IPS-18a (cell line): ENCODE measurements around the gene RBP3.

Experiments
- H3K27ac ChIP-seq: one replicate; pipeline ENCODE4 v1.5.1; 2013; ENCODE audit warnings: low read length
- H3K27me3 ChIP-seq: one replicate; pipeline ENCODE4 v1.6.1; 2013; ENCODE audit warnings: mild to moderate bottlenecking, low read length; ENCODE audit not compliant: control insufficient read depth, insufficient read depth
- H3K36me3 ChIP-seq: one replicate; pipeline ENCODE4 v1.6.1; 2013; ENCODE audit warnings: low read depth, low read length; ENCODE audit not compliant: control insufficient read depth
- H3K4me1 ChIP-seq: one replicate; pipeline ENCODE4 v1.6.1; 2013; ENCODE audit warnings: low read depth, low read length; ENCODE audit not compliant: control insufficient read depth
- H3K4me3 ChIP-seq: one replicate; pipeline ENCODE4 v1.5.1; 2013; ENCODE audit warnings: low read length
- H3K9ac ChIP-seq: one replicate; pipeline ENCODE4 v1.6.1; 2013; ENCODE audit warnings: mild to moderate bottlenecking, low read length, moderate library complexity
- H3K9me3 ChIP-seq: one replicate; pipeline ENCODE4 v1.6.1; 2013; ENCODE audit warnings: low read depth, low read length; ENCODE audit not compliant: control insufficient read depth

Gene RBP3

DNA sequence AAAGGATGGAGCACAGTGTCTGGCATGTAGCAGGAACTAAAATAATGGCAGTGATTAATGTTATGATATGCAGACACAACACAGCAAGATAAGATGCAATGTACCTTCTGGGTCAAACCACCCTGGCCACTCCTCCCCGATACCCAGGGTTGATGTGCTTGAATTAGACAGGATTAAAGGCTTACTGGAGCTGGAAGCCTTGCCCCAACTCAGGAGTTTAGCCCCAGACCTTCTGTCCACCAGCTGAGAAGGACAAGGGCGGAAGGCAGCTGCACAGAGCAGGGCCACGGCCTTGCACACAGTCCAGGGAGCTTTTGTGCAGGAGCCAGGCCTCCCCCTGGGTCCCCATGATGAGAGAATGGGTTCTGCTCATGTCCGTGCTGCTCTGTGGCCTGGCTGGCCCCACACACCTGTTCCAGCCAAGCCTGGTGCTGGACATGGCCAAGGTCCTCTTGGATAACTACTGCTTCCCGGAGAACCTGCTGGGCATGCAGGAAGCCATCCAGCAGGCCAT, at the start of gene RBP3:
RBP3 (plus strand) TSS at position 226 of the 514 bp plus-strand sequence; CDS start at position 348, 122 bp downstream.
- no peaks in the 10 kb centered on the region for H3K27me3 ChIP-seq
- H3K4me1 ChIP-seq: no peaks in the 10 kb centered on the region
- no peak within 1 kb of the TSS for H3K27ac ChIP-seq
- H3K9me3 ChIP-seq: no peaks in the 10 kb centered on the region
- no peaks in the 10 kb centered on the region for H3K36me3 ChIP-seq
- no peak within 1 kb of the TSS for H3K4me3 ChIP-seq
- no peak within 1 kb of the TSS for H3K9ac ChIP-seq

- Histone ChIP-seq H3K9ac (no peak overlapping the region), H3K4me3 (no peak overlapping the region), H3K27ac (no peak overlapping the region), H3K4me1 (peaks cover 13% of the 10 kb centered on the region), H3K27me3 (peaks cover 41% of the 10 kb centered on the region), H3K36me3 (no peaks in the 10 kb centered on the region), H3K9me3 (no peaks in the 10 kb centered on the region)
Observed at GRCh38 chr10:47298715-47299114, 49.4 kb upstream of the RBP3 start.

GRCh38 chr10:47299611-47300428, 48.3 kb upstream of the RBP3 start, which contains the start of gene GDF10:
TSS of gene GDF10 (plus strand) at chr10:47300197. CDS start at chr10:47300652, 455 bp downstream.
- Histone ChIP-seq H3K4me1 (peaks cover 13% of the 10 kb centered on the region), H3K9ac (no peak within 1 kb of the TSS), H3K27me3 (peaks cover 41% of the 10 kb centered on the region), H3K4me3 (peak within 1 kb of the TSS; percentile 53), H3K9me3 (no peaks in the 10 kb centered on the region), H3K27ac (no peak within 1 kb of the TSS), H3K36me3 (no peaks in the 10 kb centered on the region)

DNA sequence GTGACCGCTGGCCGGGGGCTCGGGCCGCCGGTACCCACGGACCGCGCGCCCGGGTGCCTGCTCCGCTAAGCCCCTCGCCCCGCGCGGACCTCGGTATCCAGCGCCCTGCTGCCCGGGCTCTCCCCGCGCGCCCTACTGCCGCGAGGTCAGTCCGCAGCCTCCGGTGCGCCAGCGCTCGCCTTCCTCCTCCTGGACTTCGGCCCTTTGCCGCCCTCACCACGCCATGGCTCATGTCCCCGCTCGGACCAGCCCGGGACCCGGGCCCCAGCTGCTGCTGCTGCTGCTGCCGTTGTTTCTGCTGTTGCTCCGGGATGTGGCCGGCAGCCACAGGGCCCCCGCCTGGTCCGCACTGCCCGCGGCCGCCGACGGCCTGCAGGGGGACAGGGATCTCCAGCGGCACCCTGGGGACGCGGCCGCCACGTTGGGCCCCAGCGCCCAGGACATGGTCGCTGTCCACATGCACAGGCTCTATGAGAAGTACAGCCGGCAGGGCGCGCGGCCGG, 47.7 kb upstream of the RBP3 start:
- peaks cover 13% of the 10 kb centered on the region for H3K4me1 ChIP-seq
- H3K9me3 ChIP-seq: no peaks in the 10 kb centered on the region
- H3K9ac ChIP-seq: no peak overlapping the region
- H3K27me3 ChIP-seq: peaks cover 41% of the 10 kb centered on the region
- no peaks in the 10 kb centered on the region for H3K36me3 ChIP-seq
- H3K4me3 ChIP-seq: peak overlapping the region; percentile 53
- H3K27ac ChIP-seq: no peak overlapping the region

DNA sequence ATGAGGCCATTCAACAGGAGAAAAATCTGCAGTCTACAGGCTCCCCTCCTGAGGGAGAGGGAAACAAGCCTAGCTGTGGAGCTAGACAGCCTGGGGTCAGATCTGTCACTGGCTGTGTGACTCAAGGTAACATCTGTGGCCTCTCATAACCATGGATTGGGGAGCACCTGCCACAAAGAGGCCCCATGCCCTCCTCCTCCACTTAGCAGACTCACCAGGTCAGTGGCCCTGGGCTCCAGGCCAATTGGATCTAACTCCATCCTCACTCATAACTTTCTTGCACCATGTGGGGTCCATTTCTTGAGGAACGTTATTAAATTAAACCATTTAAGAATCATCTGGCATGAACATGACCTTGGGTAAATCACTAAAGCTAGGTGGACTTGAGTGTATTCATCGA, 46.3 kb upstream of the RBP3 start:
- Histone ChIP-seq H3K4me3 (no peak overlapping the region), H3K9me3 (no peaks in the 10 kb centered on the region), H3K4me1 (peaks cover 4% of the 10 kb centered on the region), H3K27ac (no peak overlapping the region), H3K9ac (no peak overlapping the region), H3K27me3 (peaks cover 41% of the 10 kb centered on the region), H3K36me3 (no peaks in the 10 kb centered on the region)

GRCh38 chr10:47303105-47303504, 45.1 kb upstream of the RBP3 start:
- Histone ChIP-seq H3K27ac (no peak overlapping the region), H3K27me3 (peaks cover 41% of the 10 kb centered on the region), H3K9ac (no peak overlapping the region), H3K4me1 (peaks cover 6% of the 10 kb centered on the region), H3K4me3 (no peak overlapping the region), H3K9me3 (no peaks in the 10 kb centered on the region), H3K36me3 (no peaks in the 10 kb centered on the region)

DNA sequence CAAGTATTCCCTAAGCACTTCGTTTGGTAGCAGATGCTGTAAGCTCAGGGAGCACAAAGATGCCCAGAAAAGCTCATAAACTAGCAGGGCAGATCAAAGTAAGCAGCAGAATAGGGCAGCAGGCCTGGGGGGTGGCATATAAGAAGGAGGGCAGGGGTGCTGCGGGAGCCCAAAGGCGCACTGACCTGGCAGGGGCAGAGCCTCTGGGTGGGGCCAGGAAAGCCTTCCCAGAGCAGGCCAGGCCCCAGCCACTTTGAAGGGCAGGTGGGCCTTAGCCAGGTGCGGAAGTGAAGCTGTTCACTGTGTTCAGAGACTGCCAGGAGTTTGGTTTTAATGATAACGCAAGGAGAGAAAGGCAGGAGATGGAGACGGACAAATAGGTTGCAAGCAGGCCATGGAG, 44.3 kb upstream of the RBP3 start:
- peaks cover 34% of the 10 kb centered on the region for H3K27me3 ChIP-seq
- no peaks in the 10 kb centered on the region for H3K36me3 ChIP-seq
- H3K9ac ChIP-seq: no peak overlapping the region
- no peak overlapping the region for H3K4me3 ChIP-seq
- peaks cover 7% of the 10 kb centered on the region for H3K4me1 ChIP-seq
- no peak overlapping the region for H3K27ac ChIP-seq
- H3K9me3 ChIP-seq: no peaks in the 10 kb centered on the region

- Histone ChIP-seq H3K27me3 (peaks cover 18% of the 10 kb centered on the region), H3K9me3 (no peaks in the 10 kb centered on the region), H3K4me1 (peaks cover 3% of the 10 kb centered on the region), H3K36me3 (no peaks in the 10 kb centered on the region), H3K4me3 (no peak overlapping the region), H3K27ac (no peak overlapping the region), H3K9ac (no peak overlapping the region)
Observed at GRCh38 chr10:47305566-47305965, 42.6 kb upstream of the RBP3 start.

DNA sequence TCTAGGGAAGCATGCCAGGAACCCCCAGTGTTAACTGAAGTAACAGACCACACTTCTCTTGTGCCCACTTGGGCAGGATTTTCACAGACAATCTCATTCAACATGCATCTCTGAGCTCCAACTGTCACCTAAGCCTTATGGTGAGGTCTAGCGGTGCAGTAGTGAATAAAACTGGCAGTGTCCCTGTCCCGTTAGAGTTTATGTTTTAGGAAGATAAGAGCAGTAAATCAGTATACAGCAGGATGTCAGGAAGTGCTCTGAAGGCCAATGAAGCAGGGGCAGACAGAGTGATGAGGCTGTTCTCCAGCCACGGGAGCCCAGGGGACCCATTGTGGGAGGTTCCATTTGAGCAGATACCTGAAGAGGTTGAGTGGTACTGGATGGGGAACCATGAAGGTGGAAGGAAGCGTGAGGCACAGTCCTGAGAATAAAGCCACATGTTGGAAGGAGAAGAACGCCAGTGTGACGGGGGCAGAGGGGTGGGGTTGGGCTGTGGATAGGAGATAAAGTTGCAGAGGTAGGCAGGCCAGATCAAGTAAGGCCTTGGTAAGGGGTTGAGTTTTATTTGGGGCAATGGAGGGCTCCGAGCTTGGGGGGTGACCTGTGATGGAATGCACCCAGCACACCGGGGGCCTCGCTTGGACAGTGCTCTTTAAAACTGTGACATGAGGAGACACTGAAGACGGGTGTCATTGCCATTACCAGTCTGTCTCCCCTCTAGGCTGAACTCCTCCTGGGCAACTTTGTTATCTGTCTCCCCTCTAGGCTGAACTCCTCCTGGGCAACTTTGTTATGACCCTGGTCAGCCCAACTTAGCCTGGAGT, 41.6 kb upstream of the RBP3 start:
- Histone ChIP-seq H3K9me3 (no peaks in the 10 kb centered on the region), H3K4me3 (no peak overlapping the region), H3K27ac (no peak overlapping the region), H3K4me1 (peaks cover 3% of the 10 kb centered on the region), H3K36me3 (no peaks in the 10 kb centered on the region), H3K9ac (no peak overlapping the region), H3K27me3 (peaks cover 8% of the 10 kb centered on the region)

DNA sequence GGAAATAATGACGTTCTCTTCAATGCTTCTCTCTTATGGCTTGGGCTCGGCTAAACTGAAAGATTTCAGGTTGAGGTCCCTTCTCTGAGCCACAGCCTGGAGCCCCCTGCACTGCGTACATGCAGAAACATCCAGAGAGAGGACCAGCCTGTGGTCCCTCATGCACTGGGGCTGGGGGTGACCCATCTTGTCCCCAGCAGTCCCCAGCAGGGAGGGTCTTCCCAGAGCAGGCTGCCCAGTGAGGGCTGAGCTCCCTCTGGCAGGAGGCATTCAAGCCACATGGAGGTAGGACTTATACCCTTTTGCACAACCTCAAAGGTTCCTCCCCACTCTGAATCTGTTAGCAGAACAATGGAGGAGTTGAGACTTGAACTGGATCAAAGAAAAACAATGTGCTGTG, 40.8 kb upstream of the RBP3 start:
- H3K27ac ChIP-seq: no peak overlapping the region
- no peaks in the 10 kb centered on the region for H3K27me3 ChIP-seq
- H3K9ac ChIP-seq: no peak overlapping the region
- H3K36me3 ChIP-seq: no peaks in the 10 kb centered on the region
- H3K9me3 ChIP-seq: no peaks in the 10 kb centered on the region
- H3K4me3 ChIP-seq: no peak overlapping the region
- peaks cover 3% of the 10 kb centered on the region for H3K4me1 ChIP-seq

DNA sequence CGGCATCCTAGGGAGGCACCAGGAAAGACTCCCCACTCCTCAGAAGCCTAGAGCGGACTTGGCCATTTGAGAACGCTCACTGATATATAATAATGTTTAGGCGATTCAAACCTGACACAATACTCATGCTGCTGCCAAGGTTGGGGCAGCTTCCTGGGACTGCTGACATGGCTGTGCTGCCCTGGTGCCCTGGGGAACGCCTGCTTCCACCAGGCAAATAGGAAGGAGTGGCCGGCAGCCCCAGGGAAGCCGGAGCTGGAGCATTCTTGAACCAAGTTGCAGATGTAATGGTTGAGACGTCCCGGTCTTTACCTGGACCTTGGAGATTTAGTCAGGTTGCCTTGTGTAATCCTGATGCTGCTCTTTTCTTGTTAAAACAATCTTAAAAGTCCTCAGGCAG, 39.4 kb upstream of the RBP3 start:
- Histone ChIP-seq H3K36me3 (no peaks in the 10 kb centered on the region), H3K4me1 (peaks cover 3% of the 10 kb centered on the region), H3K4me3 (no peak overlapping the region), H3K9ac (no peak overlapping the region), H3K9me3 (no peaks in the 10 kb centered on the region), H3K27me3 (no peaks in the 10 kb centered on the region), H3K27ac (no peak overlapping the region)
